Body of pancreas (tissue), 4 donors: ENCODE results near the gene CYBB.

Source experiments
- POLR2A ChIP-seq, 3 donors: fragments of 450-650 bp; IDR thresholded peaks; one replicate each; pipeline ENCODE4 v1.6.1; 2016; ENCODE audit warnings: antibody characterized with exemption in 3 of 3, mild to moderate bottlenecking in 2 of 3
- TF ChIP-seq, protein P1 (sequence below), 7 experiments: fragments of 450-650 bp in 4 of 7; fragments of 200-600 bp in 3 of 7; sonication (generic) in 3 of 7; IDR thresholded peaks; one replicate each; pipeline ENCODE4 v1.5.1; 2016 to 2019; ENCODE audit warnings: antibody characterized with exemption in 7 of 7

DNA sequence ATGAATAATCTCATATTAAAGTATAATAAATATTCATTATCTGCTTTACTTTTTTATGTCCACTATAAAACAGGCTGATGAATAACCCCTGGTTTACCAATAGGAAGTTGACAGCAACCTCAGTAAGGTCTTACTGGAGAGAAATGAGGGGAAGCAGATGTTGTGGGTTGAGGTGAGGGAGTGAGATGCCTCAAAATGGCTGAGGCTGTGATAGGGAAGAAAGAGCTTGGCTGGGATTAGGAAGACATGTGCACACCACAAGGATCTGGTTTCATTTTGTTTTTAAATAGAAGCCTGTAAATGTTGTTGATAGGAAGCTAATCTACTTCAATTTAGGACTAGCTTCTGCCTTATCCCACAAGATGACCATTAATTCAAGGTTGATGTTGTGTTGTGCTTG lies 14.4 kb upstream of the CYBB start:
- TF ChIP-seq, protein P1, sequence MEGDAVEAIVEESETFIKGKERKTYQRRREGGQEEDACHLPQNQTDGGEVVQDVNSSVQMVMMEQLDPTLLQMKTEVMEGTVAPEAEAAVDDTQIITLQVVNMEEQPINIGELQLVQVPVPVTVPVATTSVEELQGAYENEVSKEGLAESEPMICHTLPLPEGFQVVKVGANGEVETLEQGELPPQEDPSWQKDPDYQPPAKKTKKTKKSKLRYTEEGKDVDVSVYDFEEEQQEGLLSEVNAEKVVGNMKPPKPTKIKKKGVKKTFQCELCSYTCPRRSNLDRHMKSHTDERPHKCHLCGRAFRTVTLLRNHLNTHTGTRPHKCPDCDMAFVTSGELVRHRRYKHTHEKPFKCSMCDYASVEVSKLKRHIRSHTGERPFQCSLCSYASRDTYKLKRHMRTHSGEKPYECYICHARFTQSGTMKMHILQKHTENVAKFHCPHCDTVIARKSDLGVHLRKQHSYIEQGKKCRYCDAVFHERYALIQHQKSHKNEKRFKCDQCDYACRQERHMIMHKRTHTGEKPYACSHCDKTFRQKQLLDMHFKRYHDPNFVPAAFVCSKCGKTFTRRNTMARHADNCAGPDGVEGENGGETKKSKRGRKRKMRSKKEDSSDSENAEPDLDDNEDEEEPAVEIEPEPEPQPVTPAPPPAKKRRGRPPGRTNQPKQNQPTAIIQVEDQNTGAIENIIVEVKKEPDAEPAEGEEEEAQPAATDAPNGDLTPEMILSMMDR (IDR thresholded peaks at IDR 0.05), result no peak
- no peak for TF ChIP-seq POLR2A (IDR thresholded peaks at IDR 0.05)
